ENCODE results near the gene UBASH3B.
"Not testable (repeated sequence)": the region's sequence is repeated elsewhere in the genome, so short reads cannot be mapped to it uniquely, and the experiment has no call there.

Gene UBASH3B

GRCh38 chr11:122813176-122813893 is 157.8 kb downstream of the UBASH3B start:
- DNase-seq (ENCODE audit: low read depth): no peak

GRCh38 chr11:122813894-122814270 is 158.4 kb downstream of the UBASH3B start:
- no peak for DNase-seq (ENCODE audit: low read depth)

DNA sequence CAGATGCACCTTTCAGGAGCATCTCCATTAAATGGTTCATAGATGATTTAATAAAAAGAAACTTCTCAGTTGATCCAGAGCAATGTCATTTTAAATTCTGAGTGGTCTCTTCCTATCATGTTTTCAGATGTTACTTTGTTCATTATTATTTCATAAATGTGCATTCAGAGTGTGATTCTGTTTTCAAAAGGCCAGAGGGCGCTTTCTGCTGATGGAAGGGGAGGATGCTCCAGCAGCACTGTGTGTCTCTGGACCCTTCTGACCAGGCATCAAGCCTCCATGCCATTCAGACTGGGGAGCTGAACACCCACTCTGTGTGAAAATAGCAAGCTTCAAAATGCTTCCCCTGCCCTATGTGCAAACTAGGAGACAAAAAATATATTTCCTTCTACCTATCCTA is 158.9 kb downstream of the UBASH3B start:
- no peak for DNase-seq (ENCODE audit: low read depth)

GRCh38 chr11:122815900-122816299 is 160.4 kb downstream of the UBASH3B start:
- no peak for DNase-seq (ENCODE audit: low read depth)

- DNase-seq (ENCODE audit: low read depth): no peak
Observed at GRCh38 chr11:122816761-122817520, 161.4 kb downstream of the UBASH3B start.

GRCh38 chr11:122820158-122820557 is 164.6 kb downstream of the UBASH3B start:
- no peak for DNase-seq (ENCODE audit: low read depth)

DNA sequence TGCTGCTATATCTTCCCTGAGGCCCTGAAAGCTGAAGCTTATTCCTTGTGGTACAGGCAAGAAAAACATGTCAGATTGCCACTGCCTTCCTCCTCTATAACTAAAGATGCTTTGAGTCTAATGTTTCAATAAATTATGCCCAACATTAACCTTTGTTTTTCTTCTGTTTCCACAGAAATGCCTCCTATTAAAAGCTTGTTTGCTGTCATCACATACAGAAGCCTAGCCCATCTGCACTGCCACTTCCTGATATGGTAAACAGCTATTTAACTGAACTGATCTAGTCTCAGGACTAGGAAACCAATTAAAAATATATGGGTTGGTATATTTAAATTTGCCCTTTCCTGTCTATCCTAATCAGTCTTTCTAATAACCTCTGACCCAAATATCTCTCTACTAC is 165.6 kb downstream of the UBASH3B start:
- no peak for DNase-seq (ENCODE audit: low read depth)

GRCh38 chr11:122822241-122822640 is 166.7 kb downstream of the UBASH3B start:
- no peak for DNase-seq (ENCODE audit: low read depth)

GRCh38 chr11:122823564-122823963 is 168.0 kb downstream of the UBASH3B start:
- no peak for DNase-seq (ENCODE audit: low read depth)

GRCh38 chr11:122829371-122829770 is 173.8 kb downstream of the UBASH3B start:
- DNase-seq (ENCODE audit: low read depth): not testable (repeated sequence)

GRCh38 chr11:122832297-122832696 is 176.8 kb downstream of the UBASH3B start:
- DNase-seq (ENCODE audit: low read depth): not testable (repeated sequence)

DNA sequence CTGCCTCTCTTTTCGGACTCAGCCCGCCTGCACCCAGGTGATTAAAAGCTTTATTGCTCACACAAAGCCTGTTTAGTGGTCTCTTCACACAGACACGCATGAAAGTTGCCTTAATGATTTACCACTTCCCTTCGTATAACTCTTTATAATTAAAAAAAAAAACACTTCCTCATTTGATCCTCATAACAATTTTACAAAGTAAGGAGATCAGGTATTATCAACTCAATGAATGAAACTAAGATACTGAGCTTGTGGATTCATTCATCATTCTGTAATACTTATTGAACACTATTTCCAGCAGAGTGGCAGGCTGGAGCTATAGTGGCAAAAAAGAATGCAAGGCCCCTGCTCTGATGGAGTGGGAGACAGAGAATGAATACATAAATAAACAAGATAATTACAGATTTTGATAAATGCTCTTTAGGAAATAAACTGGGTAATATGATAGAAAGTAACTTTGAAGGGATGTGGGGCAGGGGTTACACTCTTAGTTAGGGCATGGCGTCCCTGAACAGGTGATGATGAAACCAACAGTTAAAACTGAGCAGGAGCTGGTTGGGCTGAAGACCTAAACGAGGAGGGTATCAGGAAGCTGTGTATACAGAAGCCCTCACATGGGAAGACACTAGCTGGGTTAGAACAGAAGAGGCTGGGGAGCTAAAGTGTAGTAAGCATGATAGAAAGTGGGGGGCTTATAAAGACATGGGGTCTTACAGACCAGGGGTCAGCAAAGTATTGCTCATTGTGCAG is 177.4 kb downstream of the UBASH3B start:
- no peak for DNase-seq (ENCODE audit: low read depth)

DNA sequence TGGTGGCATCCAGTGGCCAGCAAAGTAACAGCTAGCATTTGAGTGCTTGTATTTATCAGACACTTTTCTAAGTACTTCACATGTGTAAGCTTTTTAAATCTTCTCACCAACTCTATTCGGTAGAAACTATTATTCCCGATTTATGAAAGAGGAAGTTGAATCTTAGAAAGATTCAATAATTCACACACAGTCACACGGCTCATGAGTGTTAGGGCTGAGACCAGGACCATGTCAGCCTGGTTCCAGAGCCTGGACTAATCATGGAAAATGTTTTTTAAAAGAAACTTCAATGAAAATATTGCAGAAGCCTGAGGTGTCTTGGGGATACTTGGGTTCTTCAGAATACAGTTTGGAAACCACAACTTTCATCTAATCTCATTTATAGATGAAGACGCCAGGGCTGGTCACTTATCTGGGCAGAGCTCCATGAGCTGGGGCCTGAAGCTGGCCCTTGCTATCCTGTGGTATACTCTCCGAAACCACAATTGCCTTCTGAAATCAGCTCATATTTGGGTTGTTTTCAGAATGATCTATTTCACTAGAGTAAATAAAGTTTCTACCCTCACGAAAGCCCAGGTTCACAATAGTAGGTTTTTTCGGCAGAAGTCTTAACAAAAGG is 178.4 kb downstream of the UBASH3B start:
- no peak for DNase-seq (ENCODE audit: low read depth)

DNA sequence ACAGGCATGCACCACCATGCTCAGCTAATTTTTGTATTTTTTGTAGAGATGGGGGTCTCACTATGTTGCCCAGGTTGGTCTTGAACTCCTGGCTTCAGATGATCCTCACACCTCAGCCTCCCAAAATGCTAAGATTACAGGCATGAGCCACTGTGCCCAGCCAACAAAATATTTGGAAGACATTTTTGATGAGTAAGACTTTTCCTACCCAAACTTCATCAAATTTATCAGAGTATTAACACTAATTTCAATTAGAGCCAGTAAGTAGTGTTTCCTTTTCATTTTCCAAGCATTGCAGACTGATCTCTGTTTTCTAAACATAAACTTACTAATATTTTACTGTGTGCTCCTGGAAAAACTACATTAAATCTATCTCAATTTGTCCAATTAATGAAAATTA is 181.4 kb downstream of the UBASH3B start:
- no peak for DNase-seq (ENCODE audit: low read depth)

DNA sequence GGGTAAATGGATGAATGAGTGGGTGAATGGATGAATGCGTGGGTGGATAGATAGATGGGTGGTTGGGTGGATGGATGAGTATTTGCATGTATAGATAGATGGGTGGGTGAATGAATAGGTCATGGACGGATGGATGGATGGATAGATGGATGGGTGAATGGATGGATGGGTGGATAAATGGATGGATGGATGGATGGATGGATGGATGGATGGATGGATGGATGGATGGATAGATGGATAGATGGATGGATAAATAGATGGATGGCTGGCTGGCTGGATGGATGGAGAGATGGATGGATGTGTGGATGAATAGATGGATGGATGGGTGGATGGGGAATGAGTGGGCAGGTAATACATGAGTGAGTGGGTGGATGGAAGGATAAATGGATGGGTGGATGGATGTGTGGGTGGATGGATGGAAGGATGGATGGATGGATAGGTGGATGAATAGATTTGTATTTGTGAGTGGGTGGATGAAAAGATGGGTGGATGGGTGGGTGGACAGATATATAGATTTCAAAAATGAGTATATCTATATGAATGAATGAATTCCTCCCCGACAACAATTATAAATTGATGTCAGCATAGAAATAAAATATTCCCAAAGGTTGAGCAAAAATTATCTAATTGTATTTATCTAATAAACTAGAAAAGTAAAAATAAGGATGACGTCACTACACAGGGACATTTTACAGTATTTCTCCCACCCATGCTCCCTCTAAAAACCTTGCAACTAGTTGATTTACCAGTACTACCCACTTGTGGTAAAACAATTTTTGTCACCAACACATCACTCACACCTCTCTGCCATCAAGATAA is 182.2 kb downstream of the UBASH3B start:
- no peak for DNase-seq (ENCODE audit: low read depth)

- no peak for DNase-seq (ENCODE audit: low read depth)
Observed at GRCh38 chr11:122843281-122844141, 188.0 kb downstream of the UBASH3B start.

GRCh38 chr11:122847466-122847865 is 191.9 kb downstream of the UBASH3B start:
- no peak for DNase-seq (ENCODE audit: low read depth)

GRCh38 chr11:122848186-122848585 is 192.7 kb downstream of the UBASH3B start:
- no peak for DNase-seq (ENCODE audit: low read depth)

GRCh38 chr11:122850076-122850631 is 194.6 kb downstream of the UBASH3B start:
- DNase-seq (ENCODE audit: low read depth): no peak

- peak; percentile 12 for DNase-seq (ENCODE audit: low read depth)
Observed at GRCh38 chr11:122851366-122851966, 195.9 kb downstream of the UBASH3B start.
